Colonic mucosa (tissue), 4 donors: ENCODE data around the gene SIM2. TPM values are rescaled to one million over a fixed set of nuclear protein-coding genes. Genes with fewer than 3 reads are reported as not detected.

Source experiments
- DNase-seq: peaks from one replicate; pipeline ENCODE4 v3.0.0-alpha.2; 2020
- H3K27ac ChIP-seq: fragments of 200-600 bp; one replicate; pipeline ENCODE4 v1.8.0; 2021
- H3K27me3 ChIP-seq: fragments of 200-600 bp; one replicate; pipeline ENCODE4 v1.8.0; 2021
- H3K36me3 ChIP-seq: fragments of 200-600 bp; one replicate; pipeline ENCODE4 v1.8.0; 2021
- H3K4me1 ChIP-seq: fragments of 200-600 bp; one replicate; pipeline ENCODE4 v1.8.0; 2021; ENCODE audit warnings: mild to moderate bottlenecking
- H3K4me3 ChIP-seq: fragments of 200-600 bp; one replicate; pipeline ENCODE4 v1.8.0; 2021
- H3K9ac ChIP-seq, 2 donors: one replicate each; pipeline ENCODE4 v1.7.0; 2013; ENCODE audit warnings: control low read depth in 2 of 2, low read depth in 2 of 2, low read length in 2 of 2
- H3K9me3 ChIP-seq: fragments of 200-600 bp; one replicate; pipeline ENCODE4 v1.8.0; 2021
- CTCF ChIP-seq: fragments of 200-600 bp; IDR thresholded peaks from one replicate; pipeline ENCODE4 v1.8.0; 2022; ENCODE audit warnings: antibody characterized with exemption, mild to moderate bottlenecking
- intact Hi-C: fragments of 100-400 bp; cut with DNase I; formaldehyde crosslinking; loops from one replicate; pipeline ENCODE4 v1.14.1; 2022
- total RNA-seq, 2 donors: library from RNA; stranded (reverse); fragmentation: NEBNext Ultra II Directional in 1 of 2; extraction: Animal tissue kit (Norgen Biotek cat#: 25700) in 1 of 2; gene quantifications; one replicate each; pipeline ENCODE4 v1.2.1, GENCODE V29; 2021
- donor health status: healthy.
- donor health status: DM: no; HTN: no; CAD: no.
- donor health status: DM: no; HTN: no; CAD: no.

The SIM2 gene
- total RNA-seq, 2 donors from 2014 or later: 0.07 to 0.08 TPM

DNA sequence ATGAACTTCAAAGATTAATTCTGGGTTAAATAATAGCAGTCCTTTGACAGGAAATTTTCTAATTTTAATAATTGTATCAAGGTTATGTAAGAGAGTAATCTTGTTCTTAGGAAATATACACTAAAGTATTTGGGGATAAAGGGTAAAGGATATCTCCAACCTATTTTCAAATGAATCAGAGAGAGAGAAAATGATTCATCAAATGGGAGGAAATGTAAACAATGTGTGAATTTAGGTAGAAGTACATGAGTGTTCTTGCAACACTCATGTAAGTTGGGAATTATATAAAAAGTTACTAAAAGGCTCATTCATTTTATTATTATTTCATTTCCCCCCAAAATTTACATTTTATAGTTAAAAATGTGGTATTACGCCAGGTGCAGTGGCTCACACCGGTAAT is 20.4 kb upstream of the SIM2 start:
- TF ChIP-seq CTCF: no peak
- Histone ChIP-seq H3K27ac (no peak overlapping the region), H3K4me3 (no peak overlapping the region), H3K9me3 (no peaks in the 10 kb centered on the region), H3K9ac (no peak overlapping the region), H3K36me3 (no peaks in the 10 kb centered on the region), H3K27me3 (peaks cover 5% of the 10 kb centered on the region), H3K4me1 (no peaks in the 10 kb centered on the region)
- intact Hi-C loops: no loop called here
- DNase-seq: no peak

DNA sequence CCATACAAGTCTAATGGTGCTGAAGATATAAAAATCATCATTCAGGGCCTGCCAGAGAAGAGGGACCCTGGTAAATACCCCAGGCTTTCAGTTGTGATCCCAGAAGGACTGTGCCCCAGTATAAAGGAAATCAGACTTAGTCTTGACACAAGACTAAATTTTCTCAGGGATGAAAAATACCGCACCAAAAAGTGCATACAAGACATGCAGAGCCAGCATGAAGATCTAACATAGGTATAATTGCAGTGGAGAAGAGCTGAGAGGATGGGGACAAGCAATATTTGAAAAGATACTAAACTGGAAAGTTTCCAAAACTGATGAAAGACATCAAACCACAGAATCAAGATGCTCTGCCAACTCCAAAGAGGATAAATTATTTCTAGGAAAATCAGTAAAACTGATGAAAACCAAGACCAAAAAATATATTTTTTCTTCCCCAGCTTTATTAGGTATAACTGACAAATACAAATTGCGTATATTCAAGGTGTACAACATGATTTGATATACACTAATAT is 17.7 kb upstream of the SIM2 start:
- H3K36me3 ChIP-seq: no peaks in the 10 kb centered on the region
- no peak for DNase-seq
- no peak overlapping the region for H3K27ac ChIP-seq
- TF ChIP-seq CTCF: no peak
- H3K9ac ChIP-seq: no peak overlapping the region
- H3K27me3 ChIP-seq: peaks cover 5% of the 10 kb centered on the region
- no peaks in the 10 kb centered on the region for H3K4me1 ChIP-seq
- H3K4me3 ChIP-seq: no peak overlapping the region
- H3K9me3 ChIP-seq: no peaks in the 10 kb centered on the region
- intact Hi-C loops: no loop called here

GRCh38 chr21:36684957-36685714 is 13.8 kb upstream of the SIM2 start:
- Histone ChIP-seq H3K4me3 (no peak overlapping the region), H3K4me1 (no peaks in the 10 kb centered on the region), H3K36me3 (no peaks in the 10 kb centered on the region), H3K9ac (no peak overlapping the region), H3K9me3 (no peaks in the 10 kb centered on the region), H3K27ac (no peak overlapping the region), H3K27me3 (peaks cover 13% of the 10 kb centered on the region)
- DNase-seq: no peak
- no peak for TF ChIP-seq CTCF
- intact Hi-C loops: no loop called here

- Histone ChIP-seq H3K4me1 (no peaks in the 10 kb centered on the region), H3K9ac (no peak overlapping the region), H3K27ac (no peak overlapping the region), H3K36me3 (no peaks in the 10 kb centered on the region), H3K9me3 (no peaks in the 10 kb centered on the region), H3K27me3 (peaks cover 24% of the 10 kb centered on the region), H3K4me3 (no peak overlapping the region)
- intact Hi-C loops: no loop called here
- DNase-seq: no peak
- TF ChIP-seq CTCF: no peak
Measured at GRCh38 chr21:36686955-36687354, 12.0 kb upstream of the SIM2 start.

- Histone ChIP-seq H3K27me3 (peaks cover 33% of the 10 kb centered on the region), H3K4me3 (no peak overlapping the region), H3K9me3 (no peaks in the 10 kb centered on the region), H3K36me3 (no peaks in the 10 kb centered on the region), H3K9ac (no peak overlapping the region), H3K27ac (no peak overlapping the region), H3K4me1 (no peaks in the 10 kb centered on the region)
- TF ChIP-seq CTCF: no peak
- intact Hi-C loops: no loop called here
- no peak for DNase-seq
Measured at GRCh38 chr21:36688324-36688723, 10.6 kb upstream of the SIM2 start.
